ENCODE data around the gene ADARB2. TPM values are rescaled to one million over a fixed set of nuclear protein-coding genes. Genes with fewer than 3 reads are reported as not detected.

Gene ADARB2
- total and polyA plus RNA-seq, 2 experiments from 2014 or later, result 2.0 to 5.0 TPM

- Histone ChIP-seq H3K27me3 (ENCODE audit: insufficient read depth) (no peaks in the 10 kb centered on the region), H3K27ac (ENCODE audit: low read depth) (no peak overlapping the region), H2AFZ (no peak overlapping the region), H3K9me2 (ENCODE audit: insufficient read depth) (no peaks in the 10 kb centered on the region), H3K4me1 (ENCODE audit: insufficient read depth) (no peaks in the 10 kb centered on the region; the same call in 1 of the 2 replicates), H4K20me1 (replicated peaks; ENCODE audit: insufficient read depth) (no peaks in the 10 kb centered on the region), H3K4me3 (no peak overlapping the region), H3K79me2 (replicated peaks; ENCODE audit: insufficient read depth) (no peaks in the 10 kb centered on the region), H3K4me2 (no peak overlapping the region), H3F3A (replicated peaks; ENCODE audit: low read depth) (no peaks in the 10 kb centered on the region), H3K36me3 (ENCODE audit: insufficient read depth) (no peaks in the 10 kb centered on the region)
- peaks cover 21% of the 10 kb centered on the region; the same call in 2 of the 3 replicates for H3K4me1 Mint-ChIP-seq
- peaks cover 4% of the 10 kb centered on the region for H3K27me3 Mint-ChIP-seq (ENCODE audit: insufficient read depth, low read depth, poor library complexity)
- TF ChIP-seq CREB1 (CRISPR knock-in tag; IDR thresholded peaks at IDR 0.05; ENCODE audit: low read depth) (no peak), ZNF331 (CRISPR knock-in tag; IDR thresholded peaks at IDR 0.05; ENCODE audit: low read depth) (no peak), POLR2AphosphoS5 (IDR thresholded peaks at IDR 0.05; ENCODE audit: low read depth) (no peak), EZH2 (IDR thresholded peaks at IDR 0.05; ENCODE audit: low read depth, unreplicated experiment) (no peak), JUNB (IDR thresholded peaks at IDR 0.05; ENCODE audit: unreplicated experiment) (no peak), NANOG (IDR thresholded peaks at IDR 0.05; ENCODE audit: borderline replicate concordance) (no peak), EZH2phosphoT487 (IDR thresholded peaks at IDR 0.05; ENCODE audit: unreplicated experiment) (no peak), ZNF114 (CRISPR knock-in tag; IDR thresholded peaks at IDR 0.05) (no peak)
- TF ChIP-seq, protein P1, sequence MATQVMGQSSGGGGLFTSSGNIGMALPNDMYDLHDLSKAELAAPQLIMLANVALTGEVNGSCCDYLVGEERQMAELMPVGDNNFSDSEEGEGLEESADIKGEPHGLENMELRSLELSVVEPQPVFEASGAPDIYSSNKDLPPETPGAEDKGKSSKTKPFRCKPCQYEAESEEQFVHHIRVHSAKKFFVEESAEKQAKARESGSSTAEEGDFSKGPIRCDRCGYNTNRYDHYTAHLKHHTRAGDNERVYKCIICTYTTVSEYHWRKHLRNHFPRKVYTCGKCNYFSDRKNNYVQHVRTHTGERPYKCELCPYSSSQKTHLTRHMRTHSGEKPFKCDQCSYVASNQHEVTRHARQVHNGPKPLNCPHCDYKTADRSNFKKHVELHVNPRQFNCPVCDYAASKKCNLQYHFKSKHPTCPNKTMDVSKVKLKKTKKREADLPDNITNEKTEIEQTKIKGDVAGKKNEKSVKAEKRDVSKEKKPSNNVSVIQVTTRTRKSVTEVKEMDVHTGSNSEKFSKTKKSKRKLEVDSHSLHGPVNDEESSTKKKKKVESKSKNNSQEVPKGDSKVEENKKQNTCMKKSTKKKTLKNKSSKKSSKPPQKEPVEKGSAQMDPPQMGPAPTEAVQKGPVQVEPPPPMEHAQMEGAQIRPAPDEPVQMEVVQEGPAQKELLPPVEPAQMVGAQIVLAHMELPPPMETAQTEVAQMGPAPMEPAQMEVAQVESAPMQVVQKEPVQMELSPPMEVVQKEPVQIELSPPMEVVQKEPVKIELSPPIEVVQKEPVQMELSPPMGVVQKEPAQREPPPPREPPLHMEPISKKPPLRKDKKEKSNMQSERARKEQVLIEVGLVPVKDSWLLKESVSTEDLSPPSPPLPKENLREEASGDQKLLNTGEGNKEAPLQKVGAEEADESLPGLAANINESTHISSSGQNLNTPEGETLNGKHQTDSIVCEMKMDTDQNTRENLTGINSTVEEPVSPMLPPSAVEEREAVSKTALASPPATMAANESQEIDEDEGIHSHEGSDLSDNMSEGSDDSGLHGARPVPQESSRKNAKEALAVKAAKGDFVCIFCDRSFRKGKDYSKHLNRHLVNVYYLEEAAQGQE (IDR thresholded peaks at IDR 0.05; ENCODE audit: unreplicated experiment), result no peak
- TF ChIP-seq, protein P2, sequence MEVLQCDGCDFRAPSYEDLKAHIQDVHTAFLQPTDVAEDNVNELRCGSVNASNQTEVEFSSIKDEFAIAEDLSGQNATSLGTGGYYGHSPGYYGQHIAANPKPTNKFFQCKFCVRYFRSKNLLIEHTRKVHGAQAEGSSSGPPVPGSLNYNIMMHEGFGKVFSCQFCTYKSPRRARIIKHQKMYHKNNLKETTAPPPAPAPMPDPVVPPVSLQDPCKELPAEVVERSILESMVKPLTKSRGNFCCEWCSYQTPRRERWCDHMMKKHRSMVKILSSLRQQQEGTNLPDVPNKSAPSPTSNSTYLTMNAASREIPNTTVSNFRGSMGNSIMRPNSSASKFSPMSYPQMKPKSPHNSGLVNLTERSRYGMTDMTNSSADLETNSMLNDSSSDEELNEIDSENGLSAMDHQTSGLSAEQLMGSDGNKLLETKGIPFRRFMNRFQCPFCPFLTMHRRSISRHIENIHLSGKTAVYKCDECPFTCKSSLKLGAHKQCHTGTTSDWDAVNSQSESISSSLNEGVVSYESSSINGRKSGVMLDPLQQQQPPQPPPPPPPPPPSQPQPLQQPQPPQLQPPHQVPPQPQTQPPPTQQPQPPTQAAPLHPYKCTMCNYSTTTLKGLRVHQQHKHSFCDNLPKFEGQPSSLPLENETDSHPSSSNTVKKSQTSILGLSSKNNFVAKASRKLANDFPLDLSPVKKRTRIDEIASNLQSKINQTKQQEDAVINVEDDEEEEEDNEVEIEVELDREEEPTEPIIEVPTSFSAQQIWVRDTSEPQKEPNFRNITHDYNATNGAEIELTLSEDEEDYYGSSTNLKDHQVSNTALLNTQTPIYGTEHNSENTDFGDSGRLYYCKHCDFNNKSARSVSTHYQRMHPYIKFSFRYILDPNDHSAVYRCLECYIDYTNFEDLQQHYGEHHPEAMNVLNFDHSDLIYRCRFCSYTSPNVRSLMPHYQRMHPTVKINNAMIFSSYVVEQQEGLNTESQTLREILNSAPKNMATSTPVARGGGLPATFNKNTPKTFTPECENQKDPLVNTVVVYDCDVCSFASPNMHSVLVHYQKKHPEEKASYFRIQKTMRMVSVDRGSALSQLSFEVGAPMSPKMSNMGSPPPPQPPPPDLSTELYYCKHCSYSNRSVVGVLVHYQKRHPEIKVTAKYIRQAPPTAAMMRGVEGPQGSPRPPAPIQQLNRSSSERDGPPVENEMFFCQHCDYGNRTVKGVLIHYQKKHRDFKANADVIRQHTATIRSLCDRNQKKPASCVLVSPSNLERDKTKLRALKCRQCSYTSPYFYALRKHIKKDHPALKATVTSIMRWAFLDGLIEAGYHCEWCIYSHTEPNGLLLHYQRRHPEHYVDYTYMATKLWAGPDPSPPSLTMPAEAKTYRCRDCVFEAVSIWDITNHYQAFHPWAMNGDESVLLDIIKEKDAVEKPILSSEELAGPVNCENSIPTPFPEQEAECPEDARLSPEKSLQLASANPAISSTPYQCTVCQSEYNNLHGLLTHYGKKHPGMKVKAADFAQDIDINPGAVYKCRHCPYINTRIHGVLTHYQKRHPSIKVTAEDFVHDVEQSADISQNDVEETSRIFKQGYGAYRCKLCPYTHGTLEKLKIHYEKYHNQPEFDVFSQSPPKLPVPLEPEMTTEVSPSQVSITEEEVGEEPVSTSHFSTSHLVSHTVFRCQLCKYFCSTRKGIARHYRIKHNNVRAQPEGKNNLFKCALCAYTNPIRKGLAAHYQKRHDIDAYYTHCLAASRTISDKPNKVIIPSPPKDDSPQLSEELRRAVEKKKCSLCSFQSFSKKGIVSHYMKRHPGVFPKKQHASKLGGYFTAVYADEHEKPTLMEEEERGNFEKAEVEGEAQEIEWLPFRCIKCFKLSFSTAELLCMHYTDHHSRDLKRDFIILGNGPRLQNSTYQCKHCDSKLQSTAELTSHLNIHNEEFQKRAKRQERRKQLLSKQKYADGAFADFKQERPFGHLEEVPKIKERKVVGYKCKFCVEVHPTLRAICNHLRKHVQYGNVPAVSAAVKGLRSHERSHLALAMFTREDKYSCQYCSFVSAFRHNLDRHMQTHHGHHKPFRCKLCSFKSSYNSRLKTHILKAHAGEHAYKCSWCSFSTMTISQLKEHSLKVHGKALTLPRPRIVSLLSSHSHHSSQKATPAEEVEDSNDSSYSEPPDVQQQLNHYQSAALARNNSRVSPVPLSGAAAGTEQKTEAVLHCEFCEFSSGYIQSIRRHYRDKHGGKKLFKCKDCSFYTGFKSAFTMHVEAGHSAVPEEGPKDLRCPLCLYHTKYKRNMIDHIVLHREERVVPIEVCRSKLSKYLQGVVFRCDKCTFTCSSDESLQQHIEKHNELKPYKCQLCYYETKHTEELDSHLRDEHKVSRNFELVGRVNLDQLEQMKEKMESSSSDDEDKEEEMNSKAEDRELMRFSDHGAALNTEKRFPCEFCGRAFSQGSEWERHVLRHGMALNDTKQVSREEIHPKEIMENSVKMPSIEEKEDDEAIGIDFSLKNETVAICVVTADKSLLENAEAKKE (CRISPR knock-in tag; IDR thresholded peaks at IDR 0.05), result no peak
- H3K36me3 Mint-ChIP-seq (ENCODE audit: low read depth), result peaks cover 8% of the 10 kb centered on the region
- no peak for DNase-seq (ENCODE audit: low spot score)
- ATAC-seq, result no peak
- peaks cover 10% of the 10 kb centered on the region for H3K9me3 Mint-ChIP-seq
- H3K27ac Mint-ChIP-seq, result no peak overlapping the region
- no peak overlapping the region for H3K4me3 Mint-ChIP-seq
Observed at GRCh38 chr10:1331560-1331959, 405.8 kb downstream of the ADARB2 start.
